Measurements from ENCODE around the gene PSME2. TPM values are rescaled to one million over a fixed set of nuclear protein-coding genes. Genes with fewer than 3 reads are reported as not detected.

PSME2 gene
- total RNA-seq: 26.9 and 37.5 TPM in 2 replicates

- Histone ChIP-seq H3K36me3 (ENCODE audit: control insufficient read depth, insufficient read depth, low read length) (peaks cover 21% of the 10 kb centered on the region), H3K27me3 (ENCODE audit: control insufficient read depth, insufficient read depth, low read length) (no peaks in the 10 kb centered on the region), H3K4me3 (ENCODE audit: low read depth, low read length) (peak within 1 kb of the TSS; percentile 77)
- DNase-seq (ENCODE audit: low read depth) (peak; percentile 88), FAIRE-seq (no peak)
- no peak for TF ChIP-seq CTCF (IDR thresholded peaks at IDR 0.05; ENCODE audit: insufficient read depth, low read length, severe bottlenecking)
Measured at GRCh38 chr14:24146453-24146977, at the start of gene PSME2. TSS of gene PSME2 (minus strand) at chr14:24146610. CDS start at chr14:24146581, 29 bp downstream.

GRCh38 chr14:24195186-24196070 is 49.0 kb upstream of the PSME2 start, which contains the start of gene TM9SF1:
TSS of gene TM9SF1 (minus strand) at chr14:24195441. CDS start at chr14:24195019, 422 bp downstream.
- no peak for TF ChIP-seq CTCF (IDR thresholded peaks at IDR 0.05; ENCODE audit: insufficient read depth, low read length, severe bottlenecking)
- no peak for FAIRE-seq
- peak; percentile 69 for DNase-seq (ENCODE audit: low read depth)
- H3K4me3 ChIP-seq (ENCODE audit: low read depth, low read length): peak within 1 kb of the TSS; percentile 75
- peaks cover 6% of the 10 kb centered on the region for H3K36me3 ChIP-seq (ENCODE audit: control insufficient read depth, insufficient read depth, low read length)
- no peaks in the 10 kb centered on the region for H3K27me3 ChIP-seq (ENCODE audit: control insufficient read depth, insufficient read depth, low read length)

- Histone ChIP-seq H3K36me3 (ENCODE audit: control insufficient read depth, insufficient read depth, low read length) (peaks cover 6% of the 10 kb centered on the region), H3K4me3 (ENCODE audit: low read depth, low read length) (peak overlapping the region; percentile 75), H3K27me3 (ENCODE audit: control insufficient read depth, insufficient read depth, low read length) (no peaks in the 10 kb centered on the region)
- no peak for TF ChIP-seq CTCF (IDR thresholded peaks at IDR 0.05; ENCODE audit: insufficient read depth, low read length, severe bottlenecking)
- no peak for FAIRE-seq
- DNase-seq (ENCODE audit: low read depth): no peak
Measured at GRCh38 chr14:24194873-24195185, 48.4 kb upstream of the PSME2 start.

- no peaks in the 10 kb centered on the region for H3K27me3 ChIP-seq (ENCODE audit: control insufficient read depth, insufficient read depth, low read length)
- no peak for DNase-seq (ENCODE audit: low read depth)
- H3K36me3 ChIP-seq (ENCODE audit: control insufficient read depth, insufficient read depth, low read length): peaks cover 8% of the 10 kb centered on the region
- peak overlapping the region; percentile 75 for H3K4me3 ChIP-seq (ENCODE audit: low read depth, low read length)
- no peak for TF ChIP-seq CTCF (IDR thresholded peaks at IDR 0.05; ENCODE audit: insufficient read depth, low read length, severe bottlenecking)
- FAIRE-seq: no peak
Measured at GRCh38 chr14:24194186-24194872, 47.9 kb upstream of the PSME2 start.

GRCh38 chr14:24192933-24193332 is 46.5 kb upstream of the PSME2 start:
- peaks cover 8% of the 10 kb centered on the region for H3K36me3 ChIP-seq (ENCODE audit: control insufficient read depth, insufficient read depth, low read length)
- no peak for DNase-seq (ENCODE audit: low read depth)
- no peak overlapping the region for H3K4me3 ChIP-seq (ENCODE audit: low read depth, low read length)
- TF ChIP-seq CTCF (IDR thresholded peaks at IDR 0.05; ENCODE audit: insufficient read depth, low read length, severe bottlenecking): no peak
- FAIRE-seq: no peak
- H3K27me3 ChIP-seq (ENCODE audit: control insufficient read depth, insufficient read depth, low read length): no peaks in the 10 kb centered on the region

Measured in bronchial epithelial cell (primary cell).